ENCODE data around the gene CLCA1.

DNA sequence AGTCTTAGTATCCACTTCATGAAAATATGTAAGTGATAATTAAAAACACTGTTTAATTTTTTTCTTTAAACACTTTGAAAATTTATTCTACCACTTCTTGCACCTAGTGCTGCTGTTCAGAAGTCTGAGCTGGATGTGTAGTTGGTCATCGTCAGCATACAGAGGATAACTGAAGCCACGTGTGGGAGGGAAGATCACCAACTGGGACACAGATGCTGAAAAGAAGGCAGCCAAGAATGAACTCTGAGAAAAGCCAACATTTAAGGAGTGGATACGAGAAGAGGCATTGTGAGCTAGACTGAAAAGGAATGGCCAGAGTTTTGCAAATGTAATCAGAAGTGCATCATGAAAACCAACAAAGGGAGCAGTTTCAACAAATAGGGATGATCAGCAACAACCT is 53.5 kb downstream of the CLCA1 start:
- TF ChIP-seq, protein P1, sequence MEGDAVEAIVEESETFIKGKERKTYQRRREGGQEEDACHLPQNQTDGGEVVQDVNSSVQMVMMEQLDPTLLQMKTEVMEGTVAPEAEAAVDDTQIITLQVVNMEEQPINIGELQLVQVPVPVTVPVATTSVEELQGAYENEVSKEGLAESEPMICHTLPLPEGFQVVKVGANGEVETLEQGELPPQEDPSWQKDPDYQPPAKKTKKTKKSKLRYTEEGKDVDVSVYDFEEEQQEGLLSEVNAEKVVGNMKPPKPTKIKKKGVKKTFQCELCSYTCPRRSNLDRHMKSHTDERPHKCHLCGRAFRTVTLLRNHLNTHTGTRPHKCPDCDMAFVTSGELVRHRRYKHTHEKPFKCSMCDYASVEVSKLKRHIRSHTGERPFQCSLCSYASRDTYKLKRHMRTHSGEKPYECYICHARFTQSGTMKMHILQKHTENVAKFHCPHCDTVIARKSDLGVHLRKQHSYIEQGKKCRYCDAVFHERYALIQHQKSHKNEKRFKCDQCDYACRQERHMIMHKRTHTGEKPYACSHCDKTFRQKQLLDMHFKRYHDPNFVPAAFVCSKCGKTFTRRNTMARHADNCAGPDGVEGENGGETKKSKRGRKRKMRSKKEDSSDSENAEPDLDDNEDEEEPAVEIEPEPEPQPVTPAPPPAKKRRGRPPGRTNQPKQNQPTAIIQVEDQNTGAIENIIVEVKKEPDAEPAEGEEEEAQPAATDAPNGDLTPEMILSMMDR (IDR thresholded peaks at IDR 0.05), result no peak
- no peak for TF ChIP-seq POLR2A (IDR thresholded peaks at IDR 0.05)
